CD14-positive monocyte (primary cell): ENCODE results near the gene GRHPR. TPM values are rescaled to one million over a fixed set of nuclear protein-coding genes. Genes with fewer than 3 reads are reported as not detected.

Experiments used
- DNase-seq, 3 donors: peaks; one replicate each; pipeline ENCODE4 v3.0.0-alpha.2; 2011 to 2022
- H2AFZ ChIP-seq: 2 replicates; pipeline ENCODE4 v1.6.0; 2012; ENCODE audit warnings: mild to moderate bottlenecking, low read depth, low read length, inconsistent platforms; ENCODE audit not compliant: insufficient read depth, poor library complexity, severe bottlenecking
- H3K27ac ChIP-seq, 2 donors: 1 replicate in 1 of 2; 2 replicates in 1 of 2; pipeline ENCODE4 v1.5.1; 2012 to 2013; ENCODE audit warnings: low read length in 2 of 2, control low read depth in 1 of 2, inconsistent platforms in 1 of 2, low read depth in 1 of 2, mild to moderate bottlenecking in 1 of 2
- H3K27me3 ChIP-seq, 2 donors: one replicate each; pipeline versions ENCODE4 v1.6.0 to v1.6.1; 2011 to 2013; ENCODE audit warnings: low read length in 2 of 2; ENCODE audit not compliant: control insufficient read depth in 2 of 2, insufficient read depth in 2 of 2
- H3K36me3 ChIP-seq, 2 donors: replicated peaks in 1 of 2; 1 replicate in 1 of 2; 2 replicates in 1 of 2; pipeline versions ENCODE4 v1.5.1 to v1.6.1; 2012 to 2013; ENCODE audit warnings: low read length in 2 of 2, control low read depth in 1 of 2, inconsistent platforms in 1 of 2, mild to moderate bottlenecking in 1 of 2; ENCODE audit not compliant: insufficient read depth in 2 of 2, control insufficient read depth in 1 of 2
- H3K4me1 ChIP-seq, 2 donors: 1 replicate in 1 of 2; 2 replicates in 1 of 2; pipeline versions ENCODE4 v1.5.1 to v1.6.1; 2012 to 2013; ENCODE audit warnings: low read length in 2 of 2, control low read depth in 1 of 2, inconsistent platforms in 1 of 2, mild to moderate bottlenecking in 1 of 2, moderate library complexity in 1 of 2; ENCODE audit not compliant: insufficient read depth in 2 of 2, control insufficient read depth in 1 of 2
- H3K4me2 ChIP-seq: replicated peaks from 2 replicates; pipeline ENCODE3; 2012; ENCODE audit warnings: low read length, moderate library complexity, mild to moderate bottlenecking; ENCODE audit not compliant: poor library complexity, severe bottlenecking; ENCODE audit errors: extremely low read depth
- H3K4me3 ChIP-seq, 3 experiments: fragments of 200-600 bp in 1 of 3; sonication (generic) in 1 of 3; replicated peaks in 1 of 3; 1 replicate in 2 of 3; 2 replicates in 1 of 3; pipeline ENCODE4 v1.5.1; 2011 to 2013; ENCODE audit warnings: low read length in 3 of 3, mild to moderate bottlenecking in 3 of 3, control low read depth in 2 of 3, low read depth in 2 of 3, inconsistent platforms in 1 of 3, moderate library complexity in 1 of 3
- H3K79me2 ChIP-seq: 2 replicates; pipeline ENCODE4 v1.6.0; 2012; ENCODE audit warnings: mild to moderate bottlenecking, control low read depth, inconsistent platforms, low read length, moderate library complexity; ENCODE audit not compliant: insufficient read depth
- H3K9ac ChIP-seq: 2 replicates; pipeline ENCODE4 v1.6.0; 2017; ENCODE audit warnings: low read length, mild to moderate bottlenecking; ENCODE audit not compliant: insufficient read depth, poor library complexity, severe bottlenecking
- H3K9me3 ChIP-seq, 2 donors: replicated peaks in 1 of 2; 1 replicate in 1 of 2; 2 replicates in 1 of 2; pipeline versions ENCODE4 v1.5.1 to v1.6.1; 2012 to 2013; ENCODE audit warnings: low read length in 2 of 2, control low read depth in 1 of 2; ENCODE audit not compliant: control insufficient read depth in 1 of 2, insufficient read depth in 1 of 2
- H4K20me1 ChIP-seq: 2 replicates; pipeline ENCODE4 v1.6.0; 2012; ENCODE audit warnings: mild to moderate bottlenecking, low read length, control low read depth, moderate library complexity; ENCODE audit not compliant: insufficient read depth
- H3K27ac Mint-ChIP-seq, 7 donors: one replicate each; pipeline ENCODE4 v1.8.0; 2020; ENCODE audit warnings: mild to moderate bottlenecking in 7 of 7, mixed read lengths in 7 of 7, moderate library complexity in 6 of 7, inconsistent platforms in 2 of 7
- H3K27me3 Mint-ChIP-seq, 3 donors: one replicate each; pipeline ENCODE4 v1.8.0; 2021 to 2022; ENCODE audit warnings: low read depth in 3 of 3, mild to moderate bottlenecking in 3 of 3, mixed read lengths in 3 of 3, moderate library complexity in 3 of 3, inconsistent platforms in 1 of 3
- H3K36me3 Mint-ChIP-seq, 2 donors: one replicate each; pipeline ENCODE4 v1.8.0; 2020; ENCODE audit warnings: mixed read lengths in 2 of 2, inconsistent platforms in 1 of 2, mild to moderate bottlenecking in 1 of 2
- H3K4me1 Mint-ChIP-seq: one replicate; pipeline ENCODE4 v1.8.0; 2020; ENCODE audit warnings: mild to moderate bottlenecking, mixed read lengths
- H3K4me3 Mint-ChIP-seq, 2 donors: one replicate each; pipeline ENCODE4 v1.8.0; 2020; ENCODE audit warnings: mild to moderate bottlenecking in 2 of 2, mixed read lengths in 2 of 2, moderate library complexity in 1 of 2
- H3K9me3 Mint-ChIP-seq, 7 donors: one replicate each; pipeline ENCODE4 v1.8.0; 2020 to 2022; ENCODE audit warnings: mixed read lengths in 7 of 7, mild to moderate bottlenecking in 6 of 7, moderate library complexity in 6 of 7, inconsistent platforms in 2 of 7
- CTCF ChIP-seq: fragments of 200-600 bp; IDR thresholded peaks from one replicate; pipeline ENCODE4 v1.8.0; 2022; ENCODE audit warnings: antibody characterized with exemption, mild to moderate bottlenecking
- WGBS: methylation state at CpG from one replicate; pipeline ENCODE4 v1.1.5; 2013; ENCODE audit warnings: missing lambda C conversion rate; ENCODE audit not compliant: insufficient coverage; 5-methylcytosine and 5-hydroxymethylcytosine counted together
- intact Hi-C, 2 donors: fragments of 100-400 bp; cut with micrococcal nuclease; formaldehyde crosslinking; loops; one replicate each; pipeline versions ENCODE4 v1.15.0 to v1.15.1; 2023
- polyA plus RNA-seq, 3 donors: library from polyadenylated mRNA; depleted of rRNA in 1 of 3; unstranded in 2 of 3; stranded (reverse) in 1 of 3; fragments of 300-500 nt in 2 of 3; fragments of >200 nt in 1 of 3; fragmentation: Illumina TruSeq in 2 of 3; gene quantifications; 1 replicate in 2 of 3; 2 replicates in 1 of 3; pipeline ENCODE4 v1.2.3, GENCODE V29; 2012 to 2021

GRHPR gene
- polyA plus RNA-seq, 3 donors = 73.8 to 96.6 (median 80.9) TPM

- Histone ChIP-seq H3K9me3 (no peaks in the 10 kb centered on the region), H3K4me3 (no peak overlapping the region), H3K79me2 (no peaks in the 10 kb centered on the region), H3K9ac (no peak overlapping the region), H2AFZ (no peak overlapping the region), H3K4me2 (no peak overlapping the region), H3K4me1 (no peaks in the 10 kb centered on the region), H3K36me3 (no peaks in the 10 kb centered on the region), H4K20me1 (no peaks in the 10 kb centered on the region), H3K27ac (no peak overlapping the region), H3K27me3 (no peaks in the 10 kb centered on the region)
- DNase-seq = no peak
- no peak overlapping the region for H3K4me3 Mint-ChIP-seq
- peaks cover 3% of the 10 kb centered on the region for H3K4me1 Mint-ChIP-seq
- H3K36me3 Mint-ChIP-seq = no peaks in the 10 kb centered on the region
- peaks cover 2 to 8% (median 7%) of the 10 kb centered on the region in 3 donors for H3K27me3 Mint-ChIP-seq
- TF ChIP-seq CTCF = no peak
- 100% methylated on average over 1 of the region's 1 CpG for WGBS
- intact Hi-C loops = no loop called here
- H3K9me3 Mint-ChIP-seq = no peaks in the 10 kb centered on the region
- H3K27ac Mint-ChIP-seq = no peak overlapping the region
Measured at GRCh38 chr9:37373621-37374020, 48.9 kb upstream of the GRHPR start.

GRCh38 chr9:37374892-37375291, 47.6 kb upstream of the GRHPR start:
- H3K27me3 Mint-ChIP-seq = peaks cover 2 to 8% (median 7%) of the 10 kb centered on the region in 3 donors
- no peak for DNase-seq
- no peaks in the 10 kb centered on the region for H3K36me3 Mint-ChIP-seq
- intact Hi-C loops = no loop called here
- Histone ChIP-seq H3K9me3 (no peaks in the 10 kb centered on the region), H2AFZ (no peak overlapping the region), H3K4me2 (no peak overlapping the region), H3K4me1 (no peaks in the 10 kb centered on the region), H3K27ac (no peak overlapping the region), H3K27me3 (no peaks in the 10 kb centered on the region), H3K79me2 (no peaks in the 10 kb centered on the region), H4K20me1 (no peaks in the 10 kb centered on the region), H3K4me3 (no peak overlapping the region), H3K36me3 (no peaks in the 10 kb centered on the region), H3K9ac (no peak overlapping the region)
- H3K4me3 Mint-ChIP-seq = no peak overlapping the region
- H3K27ac Mint-ChIP-seq = no peak overlapping the region
- no peak for TF ChIP-seq CTCF
- H3K4me1 Mint-ChIP-seq = peaks cover 3% of the 10 kb centered on the region
- no peaks in the 10 kb centered on the region for H3K9me3 Mint-ChIP-seq
- WGBS = 70% methylated on average over 2 of the region's 6 CpGs
